Mesendoderm (in vitro differentiated cells): ENCODE results near the gene OGN.

ENCODE experiments used
- DNase-seq: peaks from one replicate; pipeline ENCODE4 v3.0.0; 2013
- H2AK5ac ChIP-seq: 2 replicates; pipeline ENCODE4 v1.6.1; 2013; ENCODE audit warnings: low read length, inconsistent platforms
- H2BK120ac ChIP-seq: 2 replicates; pipeline ENCODE4 v1.6.1; 2013; ENCODE audit warnings: low read depth, mild to moderate bottlenecking, low read length, moderate library complexity, mixed read lengths
- H2BK15ac ChIP-seq: replicated peaks from 2 replicates; pipeline ENCODE4 v1.6.1; 2013; ENCODE audit warnings: low read depth, mild to moderate bottlenecking, moderate library complexity
- H2BK5ac ChIP-seq: 2 replicates; pipeline ENCODE4 v1.6.1; 2013; ENCODE audit warnings: low read length, inconsistent platforms
- H3K18ac ChIP-seq: 2 replicates; pipeline ENCODE4 v1.6.1; 2013; ENCODE audit warnings: mild to moderate bottlenecking, low read length, mixed read lengths
- H3K23ac ChIP-seq: one replicate; pipeline ENCODE4 v1.6.1; 2013; ENCODE audit warnings: low read length
- H3K27ac ChIP-seq: 2 replicates; pipeline ENCODE4 v1.5.1; 2013; ENCODE audit warnings: low read depth, mild to moderate bottlenecking, inconsistent platforms, low read length, moderate library complexity
- H3K27me3 ChIP-seq: 2 replicates; pipeline ENCODE4 v1.6.1; 2013; ENCODE audit warnings: low read length, control low read depth, mild to moderate bottlenecking, inconsistent platforms; ENCODE audit not compliant: insufficient read depth, poor library complexity
- H3K36me3 ChIP-seq: 2 replicates; pipeline ENCODE4 v1.6.1; 2013; ENCODE audit warnings: low read length, inconsistent platforms; ENCODE audit not compliant: control insufficient read depth, insufficient read depth
- H3K4ac ChIP-seq: one replicate; pipeline ENCODE4 v1.6.1; 2013; ENCODE audit warnings: low read depth, mild to moderate bottlenecking, low read length, moderate library complexity
- H3K4me1 ChIP-seq: 2 replicates; pipeline ENCODE4 v1.6.1; 2013; ENCODE audit warnings: low read depth, low read length, inconsistent platforms; ENCODE audit not compliant: control insufficient read depth
- H3K4me2 ChIP-seq: 2 replicates; pipeline ENCODE4 v1.6.1; 2013; ENCODE audit warnings: low read length
- H3K4me3 ChIP-seq: 2 replicates; pipeline ENCODE4 v1.5.1; 2013; ENCODE audit warnings: mild to moderate bottlenecking, low read length
- H3K56ac ChIP-seq: one replicate; pipeline ENCODE4 v1.6.1; 2013; ENCODE audit warnings: low read length
- H3K79me1 ChIP-seq: 2 replicates; pipeline ENCODE4 v1.6.1; 2013; ENCODE audit warnings: low read length, inconsistent platforms
- H3K79me2 ChIP-seq: 2 replicates; pipeline ENCODE4 v1.6.1; 2013; ENCODE audit warnings: mild to moderate bottlenecking, low read length; ENCODE audit not compliant: control insufficient read depth, insufficient read depth
- H3K9ac ChIP-seq: 2 replicates; pipeline ENCODE4 v1.6.1; 2013; ENCODE audit warnings: low read length, inconsistent platforms
- H4K5ac ChIP-seq: one replicate; pipeline ENCODE4 v1.6.1; 2013; ENCODE audit warnings: low read length
- H4K8ac ChIP-seq: one replicate; pipeline ENCODE4 v1.6.1; 2013; ENCODE audit warnings: low read depth, mild to moderate bottlenecking, control low read depth, low read length, moderate library complexity
- WGBS: extraction: QIAGEN DNeasy Blood & Tissue Kit; methylation state at CpG from one replicate; pipeline ENCODE4 v1.1.7; 2013; ENCODE audit warnings: low lambda C conversion rate, missing lambda C conversion rate; ENCODE audit not compliant: insufficient coverage; ENCODE audit errors: extremely low coverage; 5-methylcytosine and 5-hydroxymethylcytosine counted together

Gene OGN

DNA sequence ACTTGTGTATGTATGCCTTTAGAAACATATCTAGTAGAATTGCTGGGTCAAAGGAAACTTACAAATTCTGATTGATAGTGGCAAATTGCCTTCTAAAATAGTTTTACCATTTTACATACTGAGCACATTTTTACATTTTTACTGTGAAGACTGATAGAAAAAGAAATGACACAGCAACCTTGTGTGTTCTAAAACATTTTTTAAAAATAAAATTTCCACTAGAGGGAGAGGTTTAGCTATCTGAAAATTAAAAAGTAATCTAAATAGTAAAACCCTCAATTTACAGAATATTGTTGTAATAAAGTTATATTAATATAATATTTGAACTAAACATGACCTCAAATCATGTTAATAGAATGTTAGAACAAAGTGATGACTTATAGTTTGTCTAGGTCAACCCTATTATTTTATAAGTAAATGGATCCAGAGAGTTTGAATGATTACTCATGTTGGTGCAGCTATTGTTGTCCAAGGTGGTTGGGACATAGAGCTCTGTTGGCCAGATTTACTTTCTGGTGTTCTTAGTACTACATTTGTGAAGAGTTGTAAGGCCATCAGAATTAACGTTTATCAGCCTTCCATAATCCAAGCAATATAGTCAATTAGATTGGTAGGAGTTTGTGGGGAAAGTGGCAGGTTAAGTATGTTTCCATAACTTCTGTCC lies 61.4 kb downstream of the OGN start:
- Histone ChIP-seq H3K9ac (no peak overlapping the region), H3K56ac (no peak overlapping the region), H3K18ac (no peak overlapping the region), H2BK120ac (no peak overlapping the region), H3K27me3 (no peaks in the 10 kb centered on the region), H4K8ac (no peak overlapping the region), H3K4me1 (no peaks in the 10 kb centered on the region), H3K4me2 (no peak overlapping the region), H4K5ac (no peak overlapping the region), H3K79me1 (no peaks in the 10 kb centered on the region), H3K36me3 (peaks cover 5% of the 10 kb centered on the region), H3K4ac (no peak overlapping the region), H3K23ac (no peak overlapping the region), H2BK15ac (no peak overlapping the region), H3K4me3 (no peak overlapping the region), H3K79me2 (no peaks in the 10 kb centered on the region), H2AK5ac (no peak overlapping the region), H3K27ac (no peak overlapping the region), H2BK5ac (no peak overlapping the region)
- no CpG with 5 or more reads among the region's 1 CpG for WGBS
- DNase-seq: no peak

DNA sequence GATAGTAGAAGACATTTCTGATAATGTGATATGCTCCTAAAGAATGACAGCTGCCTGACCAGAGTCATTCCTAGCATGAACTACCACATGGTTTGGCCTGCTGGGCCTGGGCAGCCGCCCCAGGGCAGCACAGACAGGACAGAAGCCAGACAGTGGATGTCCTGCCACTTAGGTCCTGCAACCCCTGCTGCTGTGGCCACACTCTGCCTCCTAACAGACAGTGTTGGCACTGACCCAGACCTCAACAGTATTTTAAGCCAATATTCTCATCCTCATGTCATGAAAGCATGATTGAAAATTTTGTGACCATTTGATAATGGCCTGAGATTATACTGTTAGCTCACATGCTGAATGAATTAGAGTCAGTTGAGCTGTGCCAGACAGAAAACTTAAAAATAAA lies 62.8 kb downstream of the OGN start:
- no CpG with 5 or more reads among the region's 1 CpG for WGBS
- no peak overlapping the region for H3K27ac ChIP-seq
- no peak overlapping the region for H3K4me3 ChIP-seq
- no peak overlapping the region for H3K4me2 ChIP-seq
- H4K8ac ChIP-seq: no peak overlapping the region
- H3K27me3 ChIP-seq: no peaks in the 10 kb centered on the region
- H3K79me1 ChIP-seq: no peaks in the 10 kb centered on the region
- no peaks in the 10 kb centered on the region for H3K4me1 ChIP-seq
- no peak overlapping the region for H3K9ac ChIP-seq
- no peak overlapping the region for H4K5ac ChIP-seq
- H3K4ac ChIP-seq: no peak overlapping the region
- H2BK15ac ChIP-seq: no peak overlapping the region
- no peak overlapping the region for H2AK5ac ChIP-seq
- H3K79me2 ChIP-seq: no peaks in the 10 kb centered on the region
- H3K36me3 ChIP-seq: peaks cover 7% of the 10 kb centered on the region
- H3K23ac ChIP-seq: no peak overlapping the region
- H3K56ac ChIP-seq: no peak overlapping the region
- H3K18ac ChIP-seq: no peak overlapping the region
- no peak for DNase-seq
- H2BK120ac ChIP-seq: no peak overlapping the region
- H2BK5ac ChIP-seq: no peak overlapping the region

DNA sequence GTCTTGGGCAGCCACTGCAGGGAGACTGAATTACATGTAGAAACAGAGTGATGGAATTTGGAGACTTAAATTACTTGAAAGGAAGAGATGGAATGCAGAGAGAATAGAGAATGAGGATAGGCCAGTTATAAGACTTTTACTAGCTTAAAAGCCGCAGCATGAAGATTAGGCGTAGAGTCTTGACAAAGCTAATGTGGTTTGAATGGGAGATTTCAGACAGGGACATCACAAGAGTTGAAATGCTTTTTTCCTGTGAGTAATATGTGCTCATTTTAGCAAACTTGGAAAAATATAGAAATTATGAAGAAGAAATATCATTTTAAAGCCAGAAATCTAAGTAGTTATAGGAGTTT lies 71.1 kb downstream of the OGN start:
- Histone ChIP-seq H3K4me3 (no peak overlapping the region), H3K18ac (no peak overlapping the region), H3K36me3 (peaks cover 2% of the 10 kb centered on the region), H3K56ac (no peak overlapping the region), H4K8ac (no peak overlapping the region), H4K5ac (no peak overlapping the region), H2BK120ac (no peak overlapping the region), H3K27me3 (no peaks in the 10 kb centered on the region), H3K79me2 (no peaks in the 10 kb centered on the region), H3K4me2 (no peak overlapping the region), H2BK15ac (no peak overlapping the region), H3K9ac (no peak overlapping the region), H3K4ac (no peak overlapping the region), H3K27ac (no peak overlapping the region), H2BK5ac (no peak overlapping the region), H2AK5ac (no peak overlapping the region), H3K79me1 (no peaks in the 10 kb centered on the region), H3K23ac (no peak overlapping the region), H3K4me1 (no peaks in the 10 kb centered on the region)
- WGBS: no CpG with 5 or more reads among the region's 2 CpGs
- no peak for DNase-seq
